Measurements from ENCODE around the gene TMEM165. TPM values are rescaled to one million over a fixed set of nuclear protein-coding genes. Genes with fewer than 3 reads are reported as not detected.

TMEM165 gene
- total RNA-seq, 1 donor from 2014 or later = 211 TPM

GRCh38 chr4:55447831-55448230, 52.1 kb downstream of the TMEM165 start:
- DNase-seq (ENCODE audit: low spot score) = no peak

GRCh38 chr4:55450566-55450965, 54.8 kb downstream of the TMEM165 start:
- no peak for DNase-seq (ENCODE audit: low spot score)

GRCh38 chr4:55458164-55458563, 62.4 kb downstream of the TMEM165 start:
- no peak for DNase-seq (ENCODE audit: low spot score)

GRCh38 chr4:55458611-55459010, 62.9 kb downstream of the TMEM165 start:
- DNase-seq (ENCODE audit: low spot score) = no peak

- DNase-seq (ENCODE audit: low spot score) = no peak
Measured at GRCh38 chr4:55466001-55466400, 70.2 kb downstream of the TMEM165 start.

GRCh38 chr4:55468724-55469123, 73.0 kb downstream of the TMEM165 start:
- no peak for DNase-seq (ENCODE audit: low spot score)

GRCh38 chr4:55469979-55470378, 74.2 kb downstream of the TMEM165 start:
- DNase-seq (ENCODE audit: low spot score) = no peak

Other genes starting within 250 kb of the TMEM165 start
- 18.3 TPM for gene SRD5A3, start 49.7 kb upstream of the TMEM165 start, total RNA-seq
- gene CLOCK, start 151.0 kb downstream of the TMEM165 start, total RNA-seq = 39.5 TPM
- gene PDCL2, start 196.3 kb downstream of the TMEM165 start, total RNA-seq = not detected
- not detected for gene NMU, start 240.3 kb downstream of the TMEM165 start, total RNA-seq